ENCODE measurements around the gene KRTAP1-1. TPM values are rescaled to one million over a fixed set of nuclear protein-coding genes. Genes with fewer than 3 reads are reported as not detected.
"Not testable (repeated sequence)": the region's sequence is repeated elsewhere in the genome, so short reads cannot be mapped to it uniquely, and the experiment has no call there.

Gene KRTAP1-1
- total and polyA plus RNA-seq, 7 donors = not detected

DNA sequence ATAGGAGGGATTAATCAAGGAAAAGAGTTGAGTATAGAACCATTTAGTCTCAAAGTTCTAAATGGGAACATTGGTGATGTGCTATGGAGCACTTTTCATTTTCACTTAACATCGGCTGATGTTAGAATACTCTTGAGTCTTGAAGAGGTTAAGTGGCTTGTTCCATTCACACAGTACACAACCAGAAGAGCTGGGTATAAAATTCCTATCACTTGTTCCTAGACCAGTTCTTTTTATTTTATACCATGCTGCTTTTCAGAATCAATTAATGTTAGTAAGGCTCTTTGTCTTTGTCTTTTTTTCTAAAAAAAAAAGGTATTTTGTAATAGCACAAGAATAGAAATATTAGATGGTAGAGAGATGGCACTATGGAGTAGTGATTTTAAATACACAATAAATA is 1.7 kb upstream of the KRTAP1-1 start:
- Histone ChIP-seq H3K4me3 (no peak overlapping the region), H3K4me1 (no peaks in the 10 kb centered on the region), H3K9me3 (no peaks in the 10 kb centered on the region), H3K36me3 (ENCODE audit: insufficient read depth in 1 of 2, low read depth in 1 of 2) (no peaks in the 10 kb centered on the region), H3K27ac (no peak overlapping the region), H3K27me3 (ENCODE audit: insufficient read depth in 3 of 3, low read length in 2 of 3) (peaks cover 2 to 7% (median 2%) of the 10 kb centered on the region in 3 donors)
- TF ChIP-seq, protein P1, sequence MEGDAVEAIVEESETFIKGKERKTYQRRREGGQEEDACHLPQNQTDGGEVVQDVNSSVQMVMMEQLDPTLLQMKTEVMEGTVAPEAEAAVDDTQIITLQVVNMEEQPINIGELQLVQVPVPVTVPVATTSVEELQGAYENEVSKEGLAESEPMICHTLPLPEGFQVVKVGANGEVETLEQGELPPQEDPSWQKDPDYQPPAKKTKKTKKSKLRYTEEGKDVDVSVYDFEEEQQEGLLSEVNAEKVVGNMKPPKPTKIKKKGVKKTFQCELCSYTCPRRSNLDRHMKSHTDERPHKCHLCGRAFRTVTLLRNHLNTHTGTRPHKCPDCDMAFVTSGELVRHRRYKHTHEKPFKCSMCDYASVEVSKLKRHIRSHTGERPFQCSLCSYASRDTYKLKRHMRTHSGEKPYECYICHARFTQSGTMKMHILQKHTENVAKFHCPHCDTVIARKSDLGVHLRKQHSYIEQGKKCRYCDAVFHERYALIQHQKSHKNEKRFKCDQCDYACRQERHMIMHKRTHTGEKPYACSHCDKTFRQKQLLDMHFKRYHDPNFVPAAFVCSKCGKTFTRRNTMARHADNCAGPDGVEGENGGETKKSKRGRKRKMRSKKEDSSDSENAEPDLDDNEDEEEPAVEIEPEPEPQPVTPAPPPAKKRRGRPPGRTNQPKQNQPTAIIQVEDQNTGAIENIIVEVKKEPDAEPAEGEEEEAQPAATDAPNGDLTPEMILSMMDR (IDR thresholded peaks at IDR 0.05) = no peak
- DNase-seq (no peak), ATAC-seq (no peak)
- intact Hi-C loops (cut with DNase I) = no loop called here
- 95 to 100% (median 99%) methylated on average over 1 of the region's 1 CpG for WGBS, 3 donors

DNA sequence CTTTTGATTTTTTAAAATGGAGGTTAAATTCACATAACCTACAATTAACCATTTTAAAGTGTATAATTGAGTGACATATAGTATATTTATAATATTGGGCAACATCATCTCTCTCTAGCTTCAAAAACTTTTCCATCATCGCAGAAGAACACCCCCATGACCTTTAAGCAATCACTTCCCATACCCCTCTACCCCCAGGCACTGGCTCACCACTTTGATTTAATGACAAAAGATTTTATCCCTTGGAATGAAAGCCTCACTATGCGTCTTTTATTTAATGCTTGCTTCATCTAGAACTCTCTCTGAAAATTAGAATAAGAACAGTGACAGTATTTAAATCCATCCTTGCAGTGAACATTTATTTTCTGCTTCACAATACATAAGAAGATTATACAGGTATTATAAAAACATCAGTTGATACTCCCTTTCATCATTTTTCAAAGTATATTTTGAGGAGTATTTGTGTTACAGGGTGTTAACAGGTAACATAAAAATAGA is 3.3 kb downstream of the KRTAP1-1 start:
- Histone ChIP-seq H3K27me3 (ENCODE audit: insufficient read depth in 3 of 3, low read length in 2 of 3) (peaks cover 0 to 5% (median 2%) of the 10 kb centered on the region in 3 donors), H3K4me1 (no peaks in the 10 kb centered on the region), H3K36me3 (ENCODE audit: insufficient read depth in 1 of 2, low read depth in 1 of 2) (no peaks in the 10 kb centered on the region), H3K4me3 (no peak overlapping the region), H3K9me3 (no peaks in the 10 kb centered on the region), H3K27ac (no peak overlapping the region)
- no peak for ATAC-seq
- 78 to 87% (median 84%) methylated on average over 2 of the region's 2 CpGs for WGBS, 3 donors
- TF ChIP-seq, protein P1 (IDR thresholded peaks at IDR 0.05) = no peak
- no peak for DNase-seq
- intact Hi-C loops (cut with DNase I) = no loop called here

DNA sequence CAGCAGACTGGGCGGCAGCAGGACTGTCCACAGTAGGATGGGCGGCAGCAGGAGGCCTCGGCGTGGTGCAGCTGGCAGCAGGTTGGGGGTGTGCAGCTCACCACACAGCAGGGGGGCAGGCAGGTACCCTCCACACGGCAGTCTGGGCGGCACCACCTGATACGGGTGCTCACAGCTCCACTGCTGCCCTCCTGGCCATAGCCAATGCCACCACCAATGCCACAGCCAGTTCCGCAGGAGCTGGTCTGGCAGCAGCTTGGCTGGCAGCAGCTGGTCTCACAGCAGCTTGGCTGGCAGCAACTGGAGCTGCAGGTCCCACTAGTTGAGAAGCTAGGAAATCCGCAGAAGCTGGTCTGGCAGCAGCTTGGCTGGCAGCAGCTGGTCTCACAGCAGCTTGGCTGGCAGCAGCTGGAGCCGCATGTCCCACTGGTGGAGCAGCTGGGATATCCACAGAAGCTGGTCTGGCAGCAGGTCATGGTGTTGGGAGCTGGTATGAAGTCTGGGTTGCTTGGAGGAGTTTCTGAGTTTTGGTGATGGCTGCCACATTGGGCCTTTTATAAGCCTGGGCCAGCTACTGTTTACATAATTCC is 6.8 kb downstream of the KRTAP1-1 start, which contains the start of gene KRTAP1-3:
Gene KRTAP1-3 (minus strand): TSS at position 529 of the 590 bp plus-strand sequence. CDS start 53 bp downstream, at position 476.
- H3K4me1 ChIP-seq; H3K4me3 ChIP-seq; DNase-seq; H3K36me3 ChIP-seq (ENCODE audit: insufficient read depth in 1 of 2, low read depth in 1 of 2); ATAC-seq; H3K9me3 ChIP-seq; intact Hi-C loops (cut with DNase I); H3K27ac ChIP-seq: not testable (repeated sequence)
- 47 to 67% (median 55%) methylated on average over 8 to 10 of the region's 10 CpGs for WGBS, 3 donors
- peaks cover 0 to 14% (median 7%) of the 10 kb centered on the region in 3 donors for H3K27me3 ChIP-seq (ENCODE audit: insufficient read depth in 3 of 3, low read length in 2 of 3)

DNA sequence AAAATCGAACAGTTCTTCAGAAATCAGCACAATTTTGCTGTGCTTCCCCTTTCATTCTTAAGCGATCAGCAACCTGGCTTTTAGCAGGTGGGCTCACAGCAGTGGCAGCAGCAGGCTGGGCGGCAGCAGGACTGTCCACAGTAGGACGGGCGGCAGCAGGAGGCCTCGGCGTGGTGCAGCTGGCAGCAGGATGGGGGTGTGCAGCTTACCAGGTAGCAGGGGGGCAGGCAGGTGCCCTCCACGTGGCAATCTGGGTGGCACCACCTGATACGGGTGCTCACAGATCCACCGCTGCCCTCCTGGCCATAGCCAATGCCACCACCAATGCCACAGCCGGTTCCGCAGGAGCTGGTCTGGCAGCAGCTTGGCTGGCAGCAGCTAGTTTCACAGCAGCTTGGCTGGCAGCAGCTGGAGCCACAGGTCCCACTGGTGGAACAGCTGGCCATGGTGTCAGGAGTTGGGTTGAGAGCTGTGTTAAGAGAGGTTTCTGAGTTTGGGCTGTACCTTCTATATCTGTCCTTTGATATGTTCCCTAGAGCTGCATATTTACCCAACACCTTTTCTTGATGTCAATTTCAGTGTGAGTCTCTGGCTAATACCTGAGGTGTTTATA is 11.5 kb downstream of the KRTAP1-1 start, which contains the start of gene KRTAP1-4:
Gene KRTAP1-4 (minus strand): TSS at position 563 of the 613 bp plus-strand sequence. CDS start 117 bp downstream, at position 446.
- ATAC-seq (no peak), DNase-seq (no peak)
- intact Hi-C loops (cut with DNase I) = no loop called here
- H3K27me3 ChIP-seq (ENCODE audit: insufficient read depth in 3 of 3, low read length in 2 of 3) = peaks cover 0 to 27% (median 7%) of the 10 kb centered on the region in 3 donors
- H3K36me3 ChIP-seq (ENCODE audit: insufficient read depth in 1 of 2, low read depth in 1 of 2) = no peaks in the 10 kb centered on the region
- no peak within 1 kb of the TSS for H3K4me3 ChIP-seq
- TF ChIP-seq, protein P1 (IDR thresholded peaks at IDR 0.05) = no peak
- H3K27ac ChIP-seq = no peak within 1 kb of the TSS
- no peaks in the 10 kb centered on the region for H3K9me3 ChIP-seq
- WGBS, 3 donors = 50 to 73% (median 60%) methylated on average over 12 of the region's 12 CpGs
- H3K4me1 ChIP-seq = no peaks in the 10 kb centered on the region

DNA sequence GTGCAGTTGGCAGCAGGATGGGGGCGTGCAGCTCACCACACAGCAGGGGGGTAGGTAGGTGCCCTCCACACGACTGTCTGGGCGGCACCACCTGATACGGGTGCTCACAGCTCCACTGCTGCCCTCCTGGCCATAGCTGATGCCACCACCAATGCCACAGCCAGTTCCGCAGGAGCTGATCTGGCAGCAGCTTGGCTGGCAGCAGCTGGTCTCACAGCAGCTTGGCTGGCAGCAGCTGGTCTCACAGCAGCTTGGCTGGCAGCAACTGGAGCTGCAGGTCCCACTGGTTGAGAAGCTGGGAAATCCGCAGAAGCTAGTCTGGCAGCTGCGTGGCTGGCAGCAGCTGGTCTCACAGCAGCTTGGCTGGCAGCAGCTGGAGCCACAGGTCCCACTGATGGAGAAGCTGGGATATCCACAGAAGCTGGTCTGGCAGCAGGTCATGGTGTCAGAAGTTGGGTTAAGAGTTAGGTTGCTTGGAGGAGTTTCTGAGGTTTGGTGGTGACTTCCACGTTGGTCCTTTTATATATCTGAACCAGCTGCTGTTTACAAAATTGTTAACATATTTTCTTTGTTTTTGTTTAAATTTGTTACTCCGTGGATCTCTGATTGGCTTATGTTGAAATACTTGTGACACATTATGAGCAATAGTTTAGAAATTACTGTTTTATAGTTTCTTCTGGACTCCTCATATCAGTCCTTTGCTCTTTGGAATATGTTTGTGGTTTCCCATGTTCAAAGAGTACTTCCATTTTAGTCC is 14.4 kb downstream of the KRTAP1-1 start, which contains the start of gene KRTAP1-5:
Gene KRTAP1-5 (minus strand): TSS at position 494 of the 757 bp plus-strand sequence. CDS start 53 bp downstream, at position 441.
- DNase-seq (no peak), ATAC-seq (no peak)
- 27 to 38% (median 32%) methylated on average over 9 of the region's 9 CpGs for WGBS, 3 donors
- Histone ChIP-seq H3K36me3 (ENCODE audit: insufficient read depth in 1 of 2, low read depth in 1 of 2) (no peaks in the 10 kb centered on the region), H3K27ac (no peak within 1 kb of the TSS), H3K27me3 (ENCODE audit: insufficient read depth in 3 of 3, low read length in 2 of 3) (peaks cover 0 to 25% (median 3%) of the 10 kb centered on the region in 3 donors), H3K4me1 (no peaks in the 10 kb centered on the region), H3K9me3 (no peaks in the 10 kb centered on the region), H3K4me3 (no peak within 1 kb of the TSS)
- intact Hi-C loops (cut with DNase I) = no loop called here
- TF ChIP-seq, protein P1 (IDR thresholded peaks at IDR 0.05) = no peak
